ENCODE measurements around the gene ANGPTL3. TPM values are rescaled to one million over a fixed set of nuclear protein-coding genes. Genes with fewer than 3 reads are reported as not detected.

The ANGPTL3 gene
- total RNA-seq, 1 donor from 2014 or later = not detected

GRCh38 chr1:62585469-62586155 is 11.7 kb upstream of the ANGPTL3 start:
- Histone ChIP-seq H3K36me3 (no peaks in the 10 kb centered on the region), H3K4me1 (no peaks in the 10 kb centered on the region), H3K9me3 (no peaks in the 10 kb centered on the region), H3K4me3 (no peak overlapping the region), H3K27ac (no peak overlapping the region), H3K27me3 (no peaks in the 10 kb centered on the region)
- ATAC-seq (no peak), DNase-seq (no peak)
- intact Hi-C loops (cut with DNase I) = no loop called here
- TF ChIP-seq, protein P1, sequence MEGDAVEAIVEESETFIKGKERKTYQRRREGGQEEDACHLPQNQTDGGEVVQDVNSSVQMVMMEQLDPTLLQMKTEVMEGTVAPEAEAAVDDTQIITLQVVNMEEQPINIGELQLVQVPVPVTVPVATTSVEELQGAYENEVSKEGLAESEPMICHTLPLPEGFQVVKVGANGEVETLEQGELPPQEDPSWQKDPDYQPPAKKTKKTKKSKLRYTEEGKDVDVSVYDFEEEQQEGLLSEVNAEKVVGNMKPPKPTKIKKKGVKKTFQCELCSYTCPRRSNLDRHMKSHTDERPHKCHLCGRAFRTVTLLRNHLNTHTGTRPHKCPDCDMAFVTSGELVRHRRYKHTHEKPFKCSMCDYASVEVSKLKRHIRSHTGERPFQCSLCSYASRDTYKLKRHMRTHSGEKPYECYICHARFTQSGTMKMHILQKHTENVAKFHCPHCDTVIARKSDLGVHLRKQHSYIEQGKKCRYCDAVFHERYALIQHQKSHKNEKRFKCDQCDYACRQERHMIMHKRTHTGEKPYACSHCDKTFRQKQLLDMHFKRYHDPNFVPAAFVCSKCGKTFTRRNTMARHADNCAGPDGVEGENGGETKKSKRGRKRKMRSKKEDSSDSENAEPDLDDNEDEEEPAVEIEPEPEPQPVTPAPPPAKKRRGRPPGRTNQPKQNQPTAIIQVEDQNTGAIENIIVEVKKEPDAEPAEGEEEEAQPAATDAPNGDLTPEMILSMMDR (IDR thresholded peaks at IDR 0.05) = no peak

GRCh38 chr1:62588000-62588399 is 9.3 kb upstream of the ANGPTL3 start:
- ATAC-seq (no peak), DNase-seq (no peak)
- H3K9me3 ChIP-seq = no peaks in the 10 kb centered on the region
- H3K4me3 ChIP-seq = no peak overlapping the region
- intact Hi-C loops (cut with DNase I) = no loop called here
- no peaks in the 10 kb centered on the region for H3K27me3 ChIP-seq
- H3K27ac ChIP-seq = no peak overlapping the region
- TF ChIP-seq, protein P1 (IDR thresholded peaks at IDR 0.05) = no peak
- H3K4me1 ChIP-seq = no peaks in the 10 kb centered on the region
- H3K36me3 ChIP-seq = no peaks in the 10 kb centered on the region

- Histone ChIP-seq H3K4me3 (no peak overlapping the region), H3K27ac (no peak overlapping the region), H3K36me3 (no peaks in the 10 kb centered on the region), H3K27me3 (no peaks in the 10 kb centered on the region), H3K4me1 (no peaks in the 10 kb centered on the region), H3K9me3 (no peaks in the 10 kb centered on the region)
- intact Hi-C loops (cut with DNase I) = no loop called here
- ATAC-seq = no peak
- TF ChIP-seq, protein P1 (IDR thresholded peaks at IDR 0.05) = no peak
- no peak for DNase-seq
Measured at GRCh38 chr1:62589321-62589720, 8.0 kb upstream of the ANGPTL3 start.

DNA sequence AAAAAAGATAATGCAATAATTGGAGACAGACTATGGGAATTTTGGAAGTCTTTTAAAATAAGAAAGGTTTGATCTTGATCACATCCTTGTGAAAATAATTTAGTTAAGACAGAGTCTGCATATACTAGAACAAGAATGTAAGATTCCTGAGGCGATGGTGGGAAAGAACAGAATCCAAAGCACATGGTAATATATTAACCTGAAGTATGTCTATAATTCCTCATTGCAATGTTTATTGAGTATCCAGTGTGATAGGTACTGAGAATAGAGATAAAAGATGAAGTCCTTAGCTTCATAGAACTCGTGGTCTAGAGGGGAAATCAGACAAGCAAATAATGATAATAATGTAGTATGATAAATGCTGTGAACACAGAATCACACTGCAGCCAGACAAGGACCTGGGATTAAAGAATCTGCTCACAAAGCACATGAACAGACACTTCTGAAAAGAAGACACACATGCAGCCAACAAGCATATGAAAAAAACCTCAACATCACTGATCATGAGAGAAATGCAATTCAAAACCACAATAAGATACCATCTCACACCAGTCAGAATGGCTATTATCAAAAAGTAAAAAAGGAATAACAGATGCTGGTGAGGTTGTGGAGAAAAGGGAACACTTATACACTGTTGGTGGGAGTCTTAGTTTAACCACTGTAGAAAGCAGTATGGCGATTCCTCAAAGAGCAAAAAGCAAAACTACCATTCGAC is 6.9 kb upstream of the ANGPTL3 start:
- no peak overlapping the region for H3K4me3 ChIP-seq
- TF ChIP-seq, protein P1 (IDR thresholded peaks at IDR 0.05) = no peak
- intact Hi-C loops (cut with DNase I) = no loop called here
- DNase-seq (no peak), ATAC-seq (no peak)
- no peaks in the 10 kb centered on the region for H3K4me1 ChIP-seq
- H3K9me3 ChIP-seq = no peaks in the 10 kb centered on the region
- no peaks in the 10 kb centered on the region for H3K36me3 ChIP-seq
- no peaks in the 10 kb centered on the region for H3K27me3 ChIP-seq
- no peak overlapping the region for H3K27ac ChIP-seq

- DNase-seq (no peak), ATAC-seq (no peak)
- H3K27me3 ChIP-seq = no peaks in the 10 kb centered on the region
- TF ChIP-seq, protein P1 (IDR thresholded peaks at IDR 0.05) = no peak
- no peak overlapping the region for H3K4me3 ChIP-seq
- H3K9me3 ChIP-seq = no peaks in the 10 kb centered on the region
- intact Hi-C loops (cut with DNase I) = no loop called here
- H3K36me3 ChIP-seq = no peaks in the 10 kb centered on the region
- no peak overlapping the region for H3K27ac ChIP-seq
- no peaks in the 10 kb centered on the region for H3K4me1 ChIP-seq
Measured at GRCh38 chr1:62590970-62591368, 6.4 kb upstream of the ANGPTL3 start.
